GM12878 (cell line): ENCODE data around the gene TMC5. TPM values are rescaled to one million over a fixed set of nuclear protein-coding genes. Genes with fewer than 3 reads are reported as not detected.

Source experiments
- ATAC-seq: fragments of 200-7000 bp; cut with Tn5 transposase; 3 replicates; pipeline ENCODE4 v1.9.1; 2020; ENCODE audit warnings: mild to moderate bottlenecking, moderate library complexity
- BruUV-seq: library from RNA; stranded (reverse); fragments of 400-500 nt; replicated peaks from 2 replicates; lab custom pipeline; 2021; lab: Mats Ljungman, UMichigan
- CTCF ChIA-PET: fragments of 300-600 bp; sonication (Branson Sonifier 250); formaldehyde crosslinking; extraction: SDS; loops from one replicate; lab custom pipeline; 2021; ENCODE audit warnings: inconsistent platforms; lab: Yijun Ruan, JAX
- POLR2A ChIA-PET: fragments of 350-600 bp; formaldehyde crosslinking; extraction: SDS; loops from one replicate; lab custom pipeline; 2021; ENCODE audit warnings: inconsistent platforms; lab: Charles Lee
- RAD21 ChIA-PET: fragments of 300-600 bp; sonication (Branson Sonifier 250); formaldehyde crosslinking; loops from one replicate; lab custom pipeline; 2023; ENCODE audit warnings: antibody characterized with exemption; ENCODE audit not compliant: unreplicated experiment; lab: Charles Lee
- SMC1A ChIA-PET: fragments of 300-600 bp; sonication (Branson Sonifier 250); formaldehyde crosslinking; loops from one replicate; lab custom pipeline; 2023; ENCODE audit not compliant: unreplicated experiment, uncharacterized antibody; lab: Charles Lee
- DNase-seq: peaks from one replicate; pipeline ENCODE4 v3.0.0-alpha.2; 2011; ENCODE audit warnings: low read depth, low spot score
- FAIRE-seq: peaks from 3 replicates; lab custom pipeline; 2011; peaks lifted over from hg19 to GRCh38; lab: Jason Lieb, UNC
- H2AFZ ChIP-seq: 2 replicates; pipeline ENCODE4 v1.6.0; 2011; ENCODE audit warnings: low read depth, low read length, control low read depth; ENCODE audit not compliant: control insufficient read depth
- H3K27ac ChIP-seq: 2 replicates; pipeline ENCODE4 v1.5.1; 2011; ENCODE audit warnings: control low read depth; ENCODE audit not compliant: control insufficient read depth, insufficient read depth
- H3K27me3 ChIP-seq, 2 experiments: replicated peaks in 1 of 2; 2 replicates each; pipeline versions ENCODE4 v1.6.0 to v1.6.1; 2011; ENCODE audit warnings: low read length in 1 of 2; ENCODE audit not compliant: control insufficient read depth in 2 of 2, insufficient read depth in 2 of 2
- H3K36me3 ChIP-seq, 2 experiments: 2 replicates each; pipeline ENCODE4 v1.5.1; 2011; ENCODE audit warnings: low read length in 1 of 2; ENCODE audit not compliant: control insufficient read depth in 2 of 2, insufficient read depth in 2 of 2
- H3K4me1 ChIP-seq: 2 replicates; pipeline ENCODE4 v1.6.1; 2011; ENCODE audit warnings: mild to moderate bottlenecking, low read length, moderate library complexity, mixed read lengths; ENCODE audit not compliant: control insufficient read depth, insufficient read depth
- H3K4me2 ChIP-seq: 2 replicates; pipeline ENCODE4 v1.6.0; 2011; ENCODE audit warnings: control low read depth; ENCODE audit not compliant: control insufficient read depth, insufficient read depth
- H3K4me3 ChIP-seq: fragments of 200-600 bp; sonication (generic); 2 replicates; pipeline ENCODE4 v1.5.1; 2016
- H3K79me2 ChIP-seq: 2 replicates; pipeline ENCODE4 v1.6.0; 2011; ENCODE audit warnings: low read length; ENCODE audit not compliant: control insufficient read depth, insufficient read depth
- H3K9ac ChIP-seq: 2 replicates; pipeline ENCODE4 v1.8.0; 2011; ENCODE audit warnings: low read length, control low read depth, mixed read lengths; ENCODE audit not compliant: control insufficient read depth, insufficient read depth
- H3K9me3 ChIP-seq: replicated peaks from 3 replicates; pipeline ENCODE4 v1.5.1; 2011; ENCODE audit warnings: mild to moderate bottlenecking, low read length; ENCODE audit not compliant: control insufficient read depth, insufficient read depth
- H4K20me1 ChIP-seq: 2 replicates; pipeline ENCODE4 v1.6.0; 2011; ENCODE audit not compliant: control insufficient read depth, insufficient read depth
- BMI1 ChIP-seq: fragments of 450-650 bp; IDR thresholded peaks from 2 replicates; pipeline ENCODE4 v1.6.1; 2016; ENCODE audit warnings: mild to moderate bottlenecking, moderate library complexity, borderline replicate concordance
- MXI1 ChIP-seq: fragments of 150-350 bp; IDR thresholded peaks from 2 replicates; pipeline ENCODE4 v1.6.1; 2011; ENCODE audit warnings: low read depth, mild to moderate bottlenecking, inconsistent platforms, low read length, improper control_type of control experiment
- POLR2A ChIP-seq: IDR thresholded peaks from 2 replicates; pipeline ENCODE4 v1.6.1; 2011; ENCODE audit warnings: low read depth, mild to moderate bottlenecking, low read length
- SMAD1 ChIP-seq: fragments of 450-650 bp; IDR thresholded peaks from 2 replicates; pipeline ENCODE4 v1.6.1; 2018; ENCODE audit warnings: mild to moderate bottlenecking, low read depth; ENCODE audit not compliant: partially characterized antibody
- SUZ12 ChIP-seq: fragments of 200-600 bp; sonication (generic); IDR thresholded peaks from one replicate; pipeline ENCODE4 v1.6.1; 2018; ENCODE audit warnings: antibody characterized with exemption, mild to moderate bottlenecking; ENCODE audit not compliant: unreplicated experiment
- TCF12 ChIP-seq: IDR thresholded peaks from 2 replicates; pipeline ENCODE4 v1.6.1; 2011; ENCODE audit warnings: low read depth, mild to moderate bottlenecking, low read length
- ZNF24 ChIP-seq: fragments of 450-650 bp; IDR thresholded peaks from 2 replicates; pipeline ENCODE4 v1.6.1; 2017; ENCODE audit warnings: antibody characterized with exemption, mild to moderate bottlenecking
- WGBS: methylation state at CpG from one replicate; pipeline ENCODE4 v1.1.6; 2016; ENCODE audit warnings: low lambda C conversion rate; ENCODE audit not compliant: insufficient replicate concordance, insufficient coverage; ENCODE audit errors: missing lambda C conversion rate; 5-methylcytosine and 5-hydroxymethylcytosine counted together
- in situ Hi-C: fragments of 300-500 bp; cut with MboI; formaldehyde crosslinking; loops from 9 replicates; pipeline ENCODE4 v1.14.3; 2018; ENCODE audit warnings: mixed read lengths
- intact Hi-C: fragments of 100-400 bp; cut with micrococcal nuclease; formaldehyde crosslinking; loops from one replicate; pipeline ENCODE4 v1.14.2; 2022; ENCODE audit not compliant: unreplicated experiment
- polyA plus RNA-seq, 11 experiments: library from polyadenylated mRNA; depleted of rRNA in 4 of 11; unstranded in 6 of 11; stranded (reverse) in 5 of 11; fragments of >200 nt; fragmentation: Nextera tagmentation in 4 of 11; fragmentation: Illumina TruSeq in 1 of 11; extraction: Ambion mirVana in 4 of 11; extraction: Trizol in 1 of 11; gene quantifications; 1 replicate in 1 of 11; 2 replicates in 10 of 11; pipeline versions ENCODE4 v1.2.1 to v1.2.3, GENCODE V29; 2011 to 2016; ENCODE audit warnings: inconsistent platforms in 2 of 11, missing spikeins in 2 of 11, low read depth in 1 of 11
- total RNA-seq, 4 experiments: library from RNA; depleted of rRNA in 3 of 4; stranded (reverse); fragments of >200 nt in 3 of 4; fragmentation: Illumina TruSeq in 1 of 4; extraction: Trizol in 1 of 4; gene quantifications; 2 replicates each; pipeline versions ENCODE4 v1.2.1 to v1.2.3, GENCODE V29; 2013 to 2021
- TF ChIP-seq, protein P1 (sequence below): fragments of 150-350 bp; IDR thresholded peaks from 2 replicates; pipeline ENCODE4 v1.6.1; 2016; ENCODE audit warnings: low read depth, low read length

The TMC5 gene
- total and polyA plus RNA-seq, 10 of the 15 experiments (the other 5 are each of a cell fraction or from before 2014, with no cell fraction given), result 0.01 to 0.10 (median 0.07) TPM; not detected in 5

- in situ Hi-C loops, result no loop called here
- 0% methylated on average over 1 of the region's 1 CpG for WGBS
- POLR2A ChIA-PET, result no interaction called here
- no peak overlapping the region for H3K9ac ChIP-seq
- RAD21 ChIA-PET, result no interaction called here
- no peak for ATAC-seq
- DNase-seq, result no peak
- TF ChIP-seq BMI1, result no peak
- no peak for TF ChIP-seq SUZ12
- TF ChIP-seq MXI1, result no peak
- TF ChIP-seq, protein P1, sequence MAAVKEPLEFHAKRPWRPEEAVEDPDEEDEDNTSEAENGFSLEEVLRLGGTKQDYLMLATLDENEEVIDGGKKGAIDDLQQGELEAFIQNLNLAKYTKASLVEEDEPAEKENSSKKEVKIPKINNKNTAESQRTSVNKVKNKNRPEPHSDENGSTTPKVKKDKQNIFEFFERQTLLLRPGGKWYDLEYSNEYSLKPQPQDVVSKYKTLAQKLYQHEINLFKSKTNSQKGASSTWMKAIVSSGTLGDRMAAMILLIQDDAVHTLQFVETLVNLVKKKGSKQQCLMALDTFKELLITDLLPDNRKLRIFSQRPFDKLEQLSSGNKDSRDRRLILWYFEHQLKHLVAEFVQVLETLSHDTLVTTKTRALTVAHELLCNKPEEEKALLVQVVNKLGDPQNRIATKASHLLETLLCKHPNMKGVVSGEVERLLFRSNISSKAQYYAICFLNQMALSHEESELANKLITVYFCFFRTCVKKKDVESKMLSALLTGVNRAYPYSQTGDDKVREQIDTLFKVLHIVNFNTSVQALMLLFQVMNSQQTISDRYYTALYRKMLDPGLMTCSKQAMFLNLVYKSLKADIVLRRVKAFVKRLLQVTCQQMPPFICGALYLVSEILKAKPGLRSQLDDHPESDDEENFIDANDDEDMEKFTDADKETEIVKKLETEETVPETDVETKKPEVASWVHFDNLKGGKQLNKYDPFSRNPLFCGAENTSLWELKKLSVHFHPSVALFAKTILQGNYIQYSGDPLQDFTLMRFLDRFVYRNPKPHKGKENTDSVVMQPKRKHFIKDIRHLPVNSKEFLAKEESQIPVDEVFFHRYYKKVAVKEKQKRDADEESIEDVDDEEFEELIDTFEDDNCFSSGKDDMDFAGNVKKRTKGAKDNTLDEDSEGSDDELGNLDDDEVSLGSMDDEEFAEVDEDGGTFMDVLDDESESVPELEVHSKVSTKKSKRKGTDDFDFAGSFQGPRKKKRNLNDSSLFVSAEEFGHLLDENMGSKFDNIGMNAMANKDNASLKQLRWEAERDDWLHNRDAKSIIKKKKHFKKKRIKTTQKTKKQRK, result no peak
- no peak for TF ChIP-seq SMAD1
- TF ChIP-seq ZNF24, result no peak
- TF ChIP-seq TCF12, result no peak
- no peak for TF ChIP-seq POLR2A
- TF ChIP-seq, all 136 proteins: peak for 0
- no peak overlapping the region for H3K4me2 ChIP-seq
- no TSS peak for BruUV-seq
- H3K79me2 ChIP-seq, result no peaks in the 10 kb centered on the region
- H3K9me3 ChIP-seq, result no peaks in the 10 kb centered on the region
- ChIA-PET SMC1A (interaction anchor here (1.3 kb wide), 1 partner anchor 12 kb away, joined by 3 read pairs; no protein-coding TSS in a partner anchor), CTCF (interaction anchor here (1.0 kb wide), 1 partner anchor 12 kb away, joined by 3 read pairs; no protein-coding TSS in a partner anchor)
- H3K27ac ChIP-seq, result no peak overlapping the region
- no peaks in the 10 kb centered on the region for H3K27me3 ChIP-seq
- intact Hi-C loops, result no loop called here
- no peaks in the 10 kb centered on the region for H3K36me3 ChIP-seq
- no peak for FAIRE-seq
- peaks cover 4% of the 10 kb centered on the region; the same call in 1 of the 2 replicates for H3K4me1 ChIP-seq
- H2AFZ ChIP-seq, result no peak overlapping the region
- H4K20me1 ChIP-seq, result no peaks in the 10 kb centered on the region
- no peak overlapping the region for H3K4me3 ChIP-seq
Observed at GRCh38 chr16:19490619-19491018, 72.9 kb downstream of the TMC5 start.
